GM12874 (cell line): ENCODE data around the gene PCYT1A.

Experiments used
- TF ChIP-seq, protein P1 (sequence below): IDR thresholded peaks from 2 replicates; pipeline ENCODE4 v1.5.1; 2011; ENCODE audit warnings: low read depth, mild to moderate bottlenecking, control low read depth, low read length, moderate library complexity; ENCODE audit not compliant: insufficient read depth

PCYT1A gene

DNA sequence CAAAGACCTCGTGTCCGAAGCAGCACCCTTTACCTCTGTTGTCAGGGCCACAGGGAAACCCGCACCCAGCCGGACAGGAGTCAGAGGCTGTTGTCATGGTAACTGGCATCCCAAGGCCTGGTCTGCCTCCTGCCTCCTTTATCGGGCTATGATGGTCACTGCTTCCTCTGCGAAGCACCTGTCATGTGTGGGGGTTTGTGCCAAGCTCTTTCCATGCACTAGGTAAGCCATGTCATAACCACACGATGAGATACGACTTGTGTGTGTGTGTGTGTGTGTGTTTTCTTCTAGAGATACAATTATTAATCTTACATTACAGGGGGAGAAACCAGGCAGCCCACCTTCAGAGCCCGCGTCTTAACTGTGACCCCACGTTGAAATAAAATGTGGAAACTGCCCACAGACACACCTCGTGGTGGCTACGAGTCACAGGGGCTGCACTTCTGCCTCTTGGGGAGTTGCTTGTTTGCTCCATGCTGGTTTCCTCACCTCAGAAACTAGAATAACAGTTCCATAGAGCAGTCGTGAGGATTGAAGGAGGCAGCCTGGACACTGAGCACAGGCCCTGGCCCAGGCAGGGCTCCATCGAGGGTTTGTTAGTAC, 94.3 kb downstream of the PCYT1A start:
- TF ChIP-seq, protein P1, sequence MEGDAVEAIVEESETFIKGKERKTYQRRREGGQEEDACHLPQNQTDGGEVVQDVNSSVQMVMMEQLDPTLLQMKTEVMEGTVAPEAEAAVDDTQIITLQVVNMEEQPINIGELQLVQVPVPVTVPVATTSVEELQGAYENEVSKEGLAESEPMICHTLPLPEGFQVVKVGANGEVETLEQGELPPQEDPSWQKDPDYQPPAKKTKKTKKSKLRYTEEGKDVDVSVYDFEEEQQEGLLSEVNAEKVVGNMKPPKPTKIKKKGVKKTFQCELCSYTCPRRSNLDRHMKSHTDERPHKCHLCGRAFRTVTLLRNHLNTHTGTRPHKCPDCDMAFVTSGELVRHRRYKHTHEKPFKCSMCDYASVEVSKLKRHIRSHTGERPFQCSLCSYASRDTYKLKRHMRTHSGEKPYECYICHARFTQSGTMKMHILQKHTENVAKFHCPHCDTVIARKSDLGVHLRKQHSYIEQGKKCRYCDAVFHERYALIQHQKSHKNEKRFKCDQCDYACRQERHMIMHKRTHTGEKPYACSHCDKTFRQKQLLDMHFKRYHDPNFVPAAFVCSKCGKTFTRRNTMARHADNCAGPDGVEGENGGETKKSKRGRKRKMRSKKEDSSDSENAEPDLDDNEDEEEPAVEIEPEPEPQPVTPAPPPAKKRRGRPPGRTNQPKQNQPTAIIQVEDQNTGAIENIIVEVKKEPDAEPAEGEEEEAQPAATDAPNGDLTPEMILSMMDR, result no peak

- TF ChIP-seq, protein P1, result no peak
Measured at GRCh38 chr3:196192524-196193051, 94.9 kb downstream of the PCYT1A start.

DNA sequence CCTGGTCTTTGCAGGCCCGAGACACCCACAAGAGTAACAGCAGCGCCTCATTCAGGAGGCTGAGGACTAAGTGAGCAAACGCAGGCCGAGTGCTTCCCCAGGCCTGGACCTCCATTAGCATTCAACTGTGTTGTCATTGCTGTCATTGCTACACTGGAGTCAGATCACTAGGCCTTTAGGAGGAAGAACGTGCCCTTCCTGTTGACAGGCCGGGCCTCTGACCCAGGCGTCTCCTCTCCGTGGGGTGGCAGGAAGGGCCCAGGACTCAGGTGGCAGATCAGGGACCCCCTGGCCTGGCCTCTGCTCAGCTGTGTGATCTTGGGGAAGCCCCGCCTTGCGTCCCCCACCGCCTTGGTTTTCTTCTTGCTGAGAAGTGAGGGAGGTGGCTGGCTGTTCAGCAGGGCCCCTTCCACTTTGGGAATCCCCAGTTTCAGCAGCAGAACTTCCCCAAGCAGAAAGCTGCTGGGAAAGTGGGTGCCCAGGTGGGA, 95.4 kb downstream of the PCYT1A start:
- TF ChIP-seq, protein P1, result peak; percentile 61

DNA sequence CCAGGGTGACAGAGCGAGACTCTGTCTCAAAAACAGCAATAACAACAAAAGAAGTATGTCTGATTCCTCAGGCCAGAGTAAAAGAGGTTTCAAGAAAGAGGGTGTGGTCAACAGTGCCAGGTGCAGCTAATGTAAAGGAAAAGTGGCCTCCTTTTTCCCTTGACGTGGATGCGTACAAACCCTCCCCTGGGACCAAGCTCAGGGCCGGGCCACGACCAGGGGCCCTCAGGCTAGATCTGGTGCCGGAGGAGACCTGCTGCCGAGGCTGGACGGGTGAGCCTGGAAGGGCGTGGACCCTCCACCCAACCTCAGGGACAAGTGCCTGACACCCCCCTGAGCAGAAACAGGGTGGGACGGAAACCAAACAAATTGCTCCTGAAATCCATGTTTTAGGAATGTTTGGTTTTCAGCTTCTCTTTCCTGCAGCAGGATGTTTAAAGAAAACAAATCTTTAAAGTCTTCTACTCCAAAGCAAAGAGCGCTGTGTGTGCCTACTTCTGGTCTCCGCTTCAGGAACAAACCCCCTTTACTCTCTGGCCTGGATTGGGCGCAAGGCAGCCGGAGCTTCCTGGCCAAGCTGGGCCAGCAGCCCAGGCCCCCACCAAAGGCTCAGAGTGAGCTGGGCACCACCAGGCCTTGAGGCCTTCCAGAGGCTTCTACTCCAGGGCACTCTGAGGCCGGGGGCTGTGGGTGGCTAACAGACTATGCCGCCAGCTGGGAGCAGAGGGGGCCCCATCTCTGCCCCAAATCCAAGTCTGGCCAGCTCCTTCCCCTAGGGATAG, 97.8 kb downstream of the PCYT1A start:
- TF ChIP-seq, protein P1, result no peak

DNA sequence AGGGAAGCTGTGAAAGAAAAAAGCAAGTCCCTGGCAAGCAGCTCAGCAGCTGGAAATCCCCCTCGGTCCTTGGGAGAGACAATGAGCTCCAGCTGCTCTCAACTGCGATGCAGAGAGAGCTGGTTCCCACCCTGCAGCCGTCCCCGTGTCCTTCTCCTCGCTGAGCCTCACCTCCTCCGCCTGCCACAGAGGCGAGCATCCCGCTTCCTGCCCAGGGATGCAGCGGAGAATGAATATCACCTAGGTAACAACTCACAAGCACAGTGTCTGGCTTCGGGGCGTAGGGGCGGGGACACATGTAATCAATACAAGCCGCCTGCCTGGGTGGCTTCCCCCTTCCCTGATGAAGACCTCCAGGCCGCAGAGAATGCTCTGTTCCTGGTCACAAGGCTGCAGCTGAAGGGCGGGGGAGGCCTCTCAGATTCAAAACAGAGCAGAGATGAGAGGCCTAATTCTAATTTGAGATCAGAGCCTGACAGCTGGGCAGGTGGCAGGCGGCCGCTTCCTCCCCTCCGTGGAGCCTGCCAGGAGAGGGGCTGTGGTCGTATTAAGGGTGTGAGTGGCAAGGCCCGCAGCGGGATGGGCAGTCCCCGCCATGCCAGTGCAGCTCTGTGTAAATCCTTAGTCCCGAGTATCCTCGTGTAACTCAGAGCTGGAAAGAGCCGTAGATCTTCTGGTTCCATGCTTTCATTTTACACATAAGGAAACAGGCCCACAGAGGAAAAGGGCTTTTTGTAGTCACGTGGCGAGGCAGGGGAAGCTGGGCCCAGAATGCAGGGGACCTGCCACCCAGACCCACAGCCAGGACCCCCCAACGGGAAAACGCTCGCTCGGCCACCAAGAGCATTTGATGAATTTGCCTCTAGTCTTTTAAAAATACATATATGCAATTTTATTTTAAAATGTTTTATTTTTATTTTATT, 100.6 kb downstream of the PCYT1A start:
- TF ChIP-seq, protein P1, result no peak

DNA sequence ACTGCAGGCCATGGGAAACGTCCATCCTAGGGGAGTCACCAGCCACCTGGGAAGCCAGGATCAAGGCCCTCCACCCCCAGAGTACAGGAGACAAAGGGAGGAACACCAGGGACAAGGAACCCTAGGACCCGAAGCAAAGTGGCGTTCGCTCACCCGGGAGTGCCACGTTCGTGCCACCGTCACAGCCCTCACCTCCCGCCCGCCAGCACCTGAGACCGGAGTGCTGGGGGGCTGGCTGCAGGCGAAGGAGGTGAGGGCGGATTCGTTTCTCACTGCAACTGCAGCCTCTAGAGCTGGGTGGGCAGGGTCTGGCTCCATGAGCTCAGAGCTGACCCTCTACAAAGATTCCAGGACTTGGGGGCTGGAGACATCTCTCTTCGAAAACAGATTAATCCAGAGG, 102.6 kb downstream of the PCYT1A start:
- TF ChIP-seq, protein P1, result no peak
